ENCODE results near the gene STXBP3. TPM values are rescaled to one million over a fixed set of nuclear protein-coding genes. Genes with fewer than 3 reads are reported as not detected.
"Not testable (repeated sequence)": the region's sequence is repeated elsewhere in the genome, so short reads cannot be mapped to it uniquely, and the experiment has no call there.

Gene STXBP3
- total RNA-seq, 1 experiment from 2014 or later: 68.9 TPM

DNA sequence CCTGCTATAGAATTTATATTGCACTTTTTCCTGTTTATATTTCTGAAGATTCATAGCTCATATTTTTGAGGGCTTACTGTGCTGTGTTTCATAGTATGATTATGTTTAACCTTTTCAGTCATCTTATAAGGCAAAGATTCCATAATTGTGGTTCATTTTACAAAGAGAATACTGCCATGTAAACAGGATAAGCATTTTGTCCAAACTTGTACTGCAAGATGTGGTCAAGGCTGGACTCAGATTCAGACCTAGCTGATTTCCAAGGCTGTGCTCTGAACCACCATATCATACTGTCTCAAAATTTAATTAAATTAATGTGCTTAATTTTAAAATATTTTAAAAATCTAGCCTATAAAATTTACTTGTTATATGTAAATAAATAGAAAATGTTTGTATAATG is 31.4 kb downstream of the STXBP3 start:
- Histone ChIP-seq H3K9me3 (ENCODE audit: low read length) (no peaks in the 10 kb centered on the region), H2AFZ (ENCODE audit: low read length) (no peak overlapping the region), H3K27me3 (ENCODE audit: low read length) (no peaks in the 10 kb centered on the region), H3K4me3 (ENCODE audit: low read length) (no peak overlapping the region), H3K79me2 (ENCODE audit: low read length) (0 out of 2 replicates have a peak, but pooled peaks cover 3% of the 10 kb centered on the region), H3K4me2 (ENCODE audit: low read depth, low read length, poor library complexity, severe bottlenecking) (no peak overlapping the region), H3K27ac (ENCODE audit: low read length) (no peak overlapping the region), H4K20me1 (ENCODE audit: insufficient read depth, low read depth, low read length) (no peaks in the 10 kb centered on the region), H3K9me2 (replicated peaks; ENCODE audit: insufficient read depth, low read length) (no peaks in the 10 kb centered on the region), H3K9ac (ENCODE audit: low read length) (no peak overlapping the region), H3K36me3 (ENCODE audit: insufficient read depth, low read length) (peaks cover 75% of the 10 kb centered on the region), H3K4me1 (ENCODE audit: low read length) (no peaks in the 10 kb centered on the region)
- no peak for DNase-seq

- H4K20me1 ChIP-seq (ENCODE audit: insufficient read depth, low read depth, low read length): no peaks in the 10 kb centered on the region
- H3K36me3 ChIP-seq (ENCODE audit: insufficient read depth, low read length): peaks cover 76% of the 10 kb centered on the region
- H3K9me3 ChIP-seq (ENCODE audit: low read length): no peaks in the 10 kb centered on the region
- 0 out of 2 replicates have a peak, but pooled peaks cover 3% of the 10 kb centered on the region for H3K79me2 ChIP-seq (ENCODE audit: low read length)
- no peak overlapping the region for H3K4me3 ChIP-seq (ENCODE audit: low read length)
- no peak overlapping the region for H3K9ac ChIP-seq (ENCODE audit: low read length)
- no peak overlapping the region for H3K4me2 ChIP-seq (ENCODE audit: low read depth, low read length, poor library complexity, severe bottlenecking)
- H3K27me3 ChIP-seq (ENCODE audit: low read length): no peaks in the 10 kb centered on the region
- no peak overlapping the region for H2AFZ ChIP-seq (ENCODE audit: low read length)
- no peaks in the 10 kb centered on the region for H3K9me2 ChIP-seq (replicated peaks; ENCODE audit: insufficient read depth, low read length)
- H3K27ac ChIP-seq (ENCODE audit: low read length): no peak overlapping the region
- DNase-seq: no peak
- no peaks in the 10 kb centered on the region for H3K4me1 ChIP-seq (ENCODE audit: low read length)
Observed at GRCh38 chr1:108779455-108779854, 33.0 kb downstream of the STXBP3 start.

DNA sequence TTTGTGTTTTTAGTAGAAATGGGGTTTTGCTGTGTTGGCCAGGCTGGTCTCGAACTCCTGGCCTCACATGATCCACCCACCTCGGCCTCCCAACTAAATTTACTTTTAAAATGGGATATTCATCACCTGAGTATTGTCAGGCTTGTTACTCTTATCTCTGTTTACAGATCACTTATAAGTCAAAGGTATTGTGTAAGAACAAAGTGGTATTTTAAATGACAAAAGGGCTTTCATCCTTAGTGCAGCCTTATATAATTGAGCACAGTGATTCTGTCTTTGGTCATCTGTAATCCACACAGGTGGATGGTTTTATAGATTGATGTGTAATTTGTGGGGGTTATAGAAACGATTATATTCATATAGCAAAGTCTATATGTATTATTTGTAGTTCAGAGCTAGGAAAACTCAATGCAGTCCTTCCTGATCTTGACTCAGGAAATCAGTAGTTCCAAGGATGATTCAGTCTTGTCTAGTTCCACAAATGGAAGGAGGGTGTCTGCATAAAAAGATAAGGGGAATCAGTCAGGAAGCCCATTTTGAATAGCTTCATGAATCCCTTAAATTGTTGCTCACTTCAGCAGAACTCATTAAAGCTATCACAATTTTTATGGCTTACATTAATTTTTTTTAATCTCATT is 34.6 kb downstream of the STXBP3 start:
- H3K9ac ChIP-seq (ENCODE audit: low read length): no peak overlapping the region
- no peaks in the 10 kb centered on the region for H3K27me3 ChIP-seq (ENCODE audit: low read length)
- H3K4me1 ChIP-seq (ENCODE audit: low read length): no peaks in the 10 kb centered on the region
- no peak overlapping the region for H3K27ac ChIP-seq (ENCODE audit: low read length)
- H3K9me2 ChIP-seq (replicated peaks; ENCODE audit: insufficient read depth, low read length): no peaks in the 10 kb centered on the region
- no peaks in the 10 kb centered on the region for H4K20me1 ChIP-seq (ENCODE audit: insufficient read depth, low read depth, low read length)
- H3K4me2 ChIP-seq (ENCODE audit: low read depth, low read length, poor library complexity, severe bottlenecking): no peak overlapping the region
- peaks cover 10% of the 10 kb centered on the region; the same call in 1 of the 2 replicates for H3K9me3 ChIP-seq (ENCODE audit: low read length)
- no peak overlapping the region for H2AFZ ChIP-seq (ENCODE audit: low read length)
- peaks cover 82% of the 10 kb centered on the region for H3K36me3 ChIP-seq (ENCODE audit: insufficient read depth, low read length)
- DNase-seq: no peak
- 0 out of 2 replicates have a peak, but pooled peaks cover 3% of the 10 kb centered on the region for H3K79me2 ChIP-seq (ENCODE audit: low read length)
- no peak overlapping the region for H3K4me3 ChIP-seq (ENCODE audit: low read length)

DNA sequence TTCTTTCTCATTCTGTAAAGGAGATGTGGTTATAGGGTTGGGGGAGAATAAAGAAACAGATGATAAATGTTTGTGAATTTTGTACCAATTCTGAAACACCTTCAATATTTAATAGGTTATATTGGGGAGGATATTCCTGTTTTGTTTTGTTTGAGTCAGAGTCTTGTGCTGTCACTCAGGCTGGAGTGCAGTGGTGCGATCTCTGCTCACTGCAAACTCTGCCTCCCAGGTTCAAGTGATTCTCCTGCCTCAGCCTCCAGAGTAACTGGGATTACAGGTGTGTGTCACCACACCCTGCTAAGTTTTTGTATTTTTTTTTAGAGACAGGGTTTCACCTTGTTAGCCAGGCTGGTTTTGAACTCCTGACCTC is 35.1 kb downstream of the STXBP3 start:
- H3K4me1 ChIP-seq (ENCODE audit: low read length); H3K9ac ChIP-seq (ENCODE audit: low read length); H3K4me3 ChIP-seq (ENCODE audit: low read length); H3K4me2 ChIP-seq (ENCODE audit: low read depth, low read length, poor library complexity, severe bottlenecking); H3K9me2 ChIP-seq (replicated peaks; ENCODE audit: insufficient read depth, low read length); H4K20me1 ChIP-seq (ENCODE audit: insufficient read depth, low read depth, low read length); H3K79me2 ChIP-seq (ENCODE audit: low read length); H3K27me3 ChIP-seq (ENCODE audit: low read length); H3K27ac ChIP-seq (ENCODE audit: low read length); H2AFZ ChIP-seq (ENCODE audit: low read length); DNase-seq: not testable (repeated sequence)
- peaks cover 10% of the 10 kb centered on the region; the same call in 1 of the 2 replicates for H3K9me3 ChIP-seq (ENCODE audit: low read length)
- peaks cover 83% of the 10 kb centered on the region for H3K36me3 ChIP-seq (ENCODE audit: insufficient read depth, low read length)

DNA sequence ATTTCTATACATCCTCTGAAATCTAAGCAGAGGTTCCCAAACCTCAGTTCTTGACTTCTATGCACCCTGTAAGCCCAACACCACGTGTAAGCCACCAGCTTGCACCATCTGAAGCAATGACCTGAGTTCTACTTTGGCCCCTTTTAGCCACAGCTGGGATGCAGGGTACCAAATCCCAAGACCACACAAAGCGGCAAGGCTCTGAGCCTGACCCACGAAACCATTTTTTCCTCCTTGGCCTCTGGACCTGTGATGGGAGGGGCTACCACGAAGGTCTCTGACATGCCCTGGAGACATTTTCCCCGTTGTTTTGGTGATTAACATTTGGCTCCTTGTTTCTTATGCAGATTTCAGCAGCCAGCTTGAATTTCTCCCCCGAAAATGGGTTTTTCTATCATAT is 38.8 kb downstream of the STXBP3 start:
- Histone ChIP-seq H3K36me3 (ENCODE audit: insufficient read depth, low read length) (peaks cover 76% of the 10 kb centered on the region), H3K4me1 (ENCODE audit: low read length) (no peaks in the 10 kb centered on the region), H3K9me3 (ENCODE audit: low read length) (peaks cover 10% of the 10 kb centered on the region; the same call in 1 of the 2 replicates), H3K27me3 (ENCODE audit: low read length) (no peaks in the 10 kb centered on the region), H3K9ac (ENCODE audit: low read length) (no peak overlapping the region), H3K79me2 (ENCODE audit: low read length) (no peaks in the 10 kb centered on the region), H3K4me3 (ENCODE audit: low read length) (no peak overlapping the region), H4K20me1 (ENCODE audit: insufficient read depth, low read depth, low read length) (no peaks in the 10 kb centered on the region), H3K27ac (ENCODE audit: low read length) (no peak overlapping the region), H3K4me2 (ENCODE audit: low read depth, low read length, poor library complexity, severe bottlenecking) (no peak overlapping the region), H2AFZ (ENCODE audit: low read length) (no peak overlapping the region), H3K9me2 (replicated peaks; ENCODE audit: insufficient read depth, low read length) (no peaks in the 10 kb centered on the region)
- DNase-seq: no peak

- H3K9ac ChIP-seq (ENCODE audit: low read length): no peak overlapping the region
- no peaks in the 10 kb centered on the region for H3K9me2 ChIP-seq (replicated peaks; ENCODE audit: insufficient read depth, low read length)
- H3K4me2 ChIP-seq (ENCODE audit: low read depth, low read length, poor library complexity, severe bottlenecking): no peak overlapping the region
- no peak overlapping the region for H3K4me3 ChIP-seq (ENCODE audit: low read length)
- peaks cover 14% of the 10 kb centered on the region for H3K9me3 ChIP-seq (ENCODE audit: low read length)
- H3K27me3 ChIP-seq (ENCODE audit: low read length): no peaks in the 10 kb centered on the region
- H2AFZ ChIP-seq (ENCODE audit: low read length): no peak overlapping the region
- no peak for DNase-seq
- peaks cover 81% of the 10 kb centered on the region for H3K36me3 ChIP-seq (ENCODE audit: insufficient read depth, low read length)
- no peak overlapping the region for H3K27ac ChIP-seq (ENCODE audit: low read length)
- no peaks in the 10 kb centered on the region for H4K20me1 ChIP-seq (ENCODE audit: insufficient read depth, low read depth, low read length)
- H3K79me2 ChIP-seq (ENCODE audit: low read length): no peaks in the 10 kb centered on the region
- no peaks in the 10 kb centered on the region for H3K4me1 ChIP-seq (ENCODE audit: low read length)
Observed at GRCh38 chr1:108785880-108786279, 39.4 kb downstream of the STXBP3 start.

- Histone ChIP-seq H3K79me2 (ENCODE audit: low read length) (0 out of 2 replicates have a peak, but pooled peaks cover 3% of the 10 kb centered on the region), H3K4me1 (ENCODE audit: low read length) (no peaks in the 10 kb centered on the region), H3K36me3 (ENCODE audit: insufficient read depth, low read length) (peaks cover 69% of the 10 kb centered on the region), H4K20me1 (ENCODE audit: insufficient read depth, low read depth, low read length) (no peaks in the 10 kb centered on the region), H3K9ac (ENCODE audit: low read length) (no peak overlapping the region), H3K9me2 (replicated peaks; ENCODE audit: insufficient read depth, low read length) (no peaks in the 10 kb centered on the region), H3K9me3 (ENCODE audit: low read length) (peaks cover 14% of the 10 kb centered on the region), H3K4me2 (ENCODE audit: low read depth, low read length, poor library complexity, severe bottlenecking) (no peak overlapping the region), H3K27me3 (ENCODE audit: low read length) (no peaks in the 10 kb centered on the region), H3K4me3 (ENCODE audit: low read length) (no peak overlapping the region), H2AFZ (ENCODE audit: low read length) (no peak overlapping the region), H3K27ac (ENCODE audit: low read length) (no peak overlapping the region)
- no peak for DNase-seq
Observed at GRCh38 chr1:108791790-108792189, 45.3 kb downstream of the STXBP3 start.

- no peak for DNase-seq
- 0 out of 2 replicates have a peak, but pooled peaks cover 3% of the 10 kb centered on the region for H3K79me2 ChIP-seq (ENCODE audit: low read length)
- peaks cover 14% of the 10 kb centered on the region for H3K9me3 ChIP-seq (ENCODE audit: low read length)
- H3K9ac ChIP-seq (ENCODE audit: low read length): no peak overlapping the region
- H4K20me1 ChIP-seq (ENCODE audit: insufficient read depth, low read depth, low read length): no peaks in the 10 kb centered on the region
- no peaks in the 10 kb centered on the region for H3K9me2 ChIP-seq (replicated peaks; ENCODE audit: insufficient read depth, low read length)
- no peak overlapping the region for H3K27ac ChIP-seq (ENCODE audit: low read length)
- H3K4me3 ChIP-seq (ENCODE audit: low read length): no peak overlapping the region
- no peaks in the 10 kb centered on the region for H3K4me1 ChIP-seq (ENCODE audit: low read length)
- peaks cover 65% of the 10 kb centered on the region for H3K36me3 ChIP-seq (ENCODE audit: insufficient read depth, low read length)
- no peaks in the 10 kb centered on the region for H3K27me3 ChIP-seq (ENCODE audit: low read length)
- no peak overlapping the region for H3K4me2 ChIP-seq (ENCODE audit: low read depth, low read length, poor library complexity, severe bottlenecking)
- H2AFZ ChIP-seq (ENCODE audit: low read length): no peak overlapping the region
Observed at GRCh38 chr1:108792420-108792819, 45.9 kb downstream of the STXBP3 start.
